HepG2 (cell line): Measurements from ENCODE around the gene ATP13A3. TPM values are rescaled to one million over a fixed set of nuclear protein-coding genes. Genes with fewer than 3 reads are reported as not detected.

Experiments used
- ATAC-seq: fragments of 200-7000 bp; cut with Tn5 transposase; 3 replicates; pipeline ENCODE4 v1.9.1; 2020; ENCODE audit warnings: mild to moderate bottlenecking, moderate library complexity
- BruUV-seq: library from RNA; stranded (reverse); fragments of 400-500 nt; replicated peaks from 2 replicates; lab custom pipeline; 2021; lab: Mats Ljungman, UMichigan
- CTCF ChIA-PET: fragments of 300-600 bp; formaldehyde crosslinking; extraction: SDS; loops from one replicate; lab custom pipeline; 2021; ENCODE audit warnings: low total read pairs, inconsistent platforms, low intra/inter-chr PET ratio; lab: Yijun Ruan, JAX
- POLR2A ChIA-PET: fragments of 350-600 bp; sonication (Branson Sonifier 250); formaldehyde crosslinking; loops from one replicate; lab custom pipeline; 2020; ENCODE audit warnings: antibody characterized with exemption, inconsistent platforms; lab: Yijun Ruan, JAX
- DNase-seq: peaks from one replicate; pipeline ENCODE4 v3.0.0-alpha.2; 2015; ENCODE audit warnings: low spot score
- FAIRE-seq: peaks from 3 replicates; lab custom pipeline; 2011; peaks lifted over from hg19 to GRCh38; lab: Jason Lieb, UNC
- H2AFZ ChIP-seq: one replicate; pipeline ENCODE4 v1.6.1; 2011; ENCODE audit warnings: low read length, inconsistent platforms
- H3K27ac ChIP-seq: fragments of 300-600 bp; 3 replicates; pipeline ENCODE4 v1.8.0; 2011; ENCODE audit warnings: mixed run types, mild to moderate bottlenecking, mixed read lengths, low read length, inconsistent platforms; ENCODE audit not compliant: insufficient read depth; ENCODE audit errors: extremely low read length
- H3K27me3 ChIP-seq, 2 experiments: fragments of 200-600 bp in 1 of 2; 2 replicates in 1 of 2; 3 replicates in 1 of 2; pipeline versions ENCODE4 v1.6.0 to v1.8.0; 2011; ENCODE audit warnings: low read length in 2 of 2, mild to moderate bottlenecking in 2 of 2, moderate library complexity in 2 of 2, inconsistent platforms in 1 of 2; ENCODE audit not compliant: insufficient read depth in 2 of 2, control insufficient read depth in 1 of 2
- H3K36me3 ChIP-seq, 2 experiments: fragments of 200-600 bp in 1 of 2; replicated peaks in 1 of 2; 2 replicates in 1 of 2; 3 replicates in 1 of 2; pipeline versions ENCODE4 v1.5.1 to v1.8.0; 2011; ENCODE audit warnings: low read length in 2 of 2, inconsistent platforms in 1 of 2; ENCODE audit not compliant: insufficient read depth in 2 of 2, control insufficient read depth in 1 of 2
- H3K4me1 ChIP-seq: 2 replicates; pipeline ENCODE4 v1.5.1; 2012; ENCODE audit warnings: low read length, inconsistent platforms; ENCODE audit not compliant: insufficient read depth
- H3K4me2 ChIP-seq: 2 replicates; pipeline ENCODE4 v1.6.0; 2011; ENCODE audit warnings: low read depth, low read length, inconsistent platforms
- H3K4me3 ChIP-seq, 3 experiments: fragments of 200-600 bp in 1 of 3; sonication (generic), shearing (Covaris generic) in 1 of 3; replicated peaks in 1 of 3; 2 replicates each; pipeline ENCODE4 v1.5.1; 2011 to 2016; ENCODE audit warnings: low read length in 3 of 3, inconsistent platforms in 2 of 3, low read depth in 2 of 3, mild to moderate bottlenecking in 2 of 3, control low read depth in 1 of 3, mixed read lengths in 1 of 3; ENCODE audit not compliant: insufficient read depth in 1 of 3
- H3K79me2 ChIP-seq: one replicate; pipeline ENCODE4 v1.6.1; 2011; ENCODE audit warnings: low read length, inconsistent platforms; ENCODE audit not compliant: insufficient read depth
- H3K9ac ChIP-seq: 2 replicates; pipeline ENCODE4 v1.6.0; 2011; ENCODE audit warnings: mild to moderate bottlenecking, low read depth, low read length, inconsistent platforms; ENCODE audit not compliant: insufficient read depth
- H3K9me3 ChIP-seq: 2 replicates; pipeline ENCODE4 v1.5.1; 2012; ENCODE audit warnings: mild to moderate bottlenecking, low read length
- H4K20me1 ChIP-seq: 2 replicates; pipeline ENCODE4 v1.6.0; 2011; ENCODE audit warnings: inconsistent platforms, mild to moderate bottlenecking, low read length, moderate library complexity; ENCODE audit not compliant: insufficient read depth
- CEBPG ChIP-seq: IDR thresholded peaks from 2 replicates; pipeline ENCODE4 v1.6.1; 2016
- CTCF ChIP-seq: sonication (generic); formaldehyde crosslinking; IDR thresholded peaks from 2 replicates; pipeline ENCODE4 v1.5.0; 2020; ENCODE audit warnings: mild to moderate bottlenecking, missing genetic modification reagents, moderate library complexity
- ELF1 ChIP-seq: sonication (generic); formaldehyde crosslinking; IDR thresholded peaks from 2 replicates; pipeline ENCODE4 v1.4.0; 2020; ENCODE audit warnings: missing genetic modification reagents
- ETS1 ChIP-seq: sonication (generic); formaldehyde crosslinking; IDR thresholded peaks from 2 replicates; pipeline ENCODE4 v1.4.0; 2020; ENCODE audit warnings: missing genetic modification reagents
- FOXA3 ChIP-seq: IDR thresholded peaks from 2 replicates; pipeline ENCODE4 v1.6.1; 2016; ENCODE audit warnings: missing genetic modification reagents, missing compliant biosample characterization
- NPAS2 ChIP-seq: sonication (generic); formaldehyde crosslinking; IDR thresholded peaks from 2 replicates; pipeline ENCODE4 v1.8.0; 2022; ENCODE audit warnings: mild to moderate bottlenecking, missing genetic modification reagents, borderline replicate concordance
- RNF2 ChIP-seq: fragments of 450-650 bp; conservative IDR thresholded peaks from 2 replicates; pipeline ENCODE4 v1.6.1; 2016; ENCODE audit warnings: low read depth
- TFAP4 ChIP-seq: sonication (generic); IDR thresholded peaks from 2 replicates; pipeline ENCODE4 v1.6.1; 2016; ENCODE audit warnings: low read depth, borderline replicate concordance
- ZBTB34 ChIP-seq: sonication (generic); formaldehyde crosslinking; IDR thresholded peaks from 2 replicates; pipeline ENCODE4 v1.8.0; 2022; ENCODE audit warnings: mild to moderate bottlenecking, missing genetic modification reagents
- ZNF510 ChIP-seq: sonication (generic); formaldehyde crosslinking; IDR thresholded peaks from 2 replicates; pipeline ENCODE4 v1.4.0; 2020; ENCODE audit warnings: low read depth, mild to moderate bottlenecking, missing genetic modification reagents
- ZNF550 ChIP-seq: sonication (generic); formaldehyde crosslinking; IDR thresholded peaks from 2 replicates; pipeline ENCODE4 v1.4.0; 2020; ENCODE audit warnings: mild to moderate bottlenecking, missing genetic modification reagents, borderline replicate concordance
- ZNF562 ChIP-seq: sonication (generic); formaldehyde crosslinking; IDR thresholded peaks from 2 replicates; pipeline ENCODE4 v1.8.0; 2022; ENCODE audit warnings: missing genetic modification reagents, borderline replicate concordance
- ZNF749 ChIP-seq: sonication (generic); formaldehyde crosslinking; IDR thresholded peaks from 2 replicates; pipeline ENCODE4 v1.8.0; 2022; ENCODE audit warnings: mild to moderate bottlenecking, missing genetic modification reagents, moderate library complexity, borderline replicate concordance
- WGBS: methylation state at CpG from one replicate; pipeline ENCODE4 v1.1.6; 2017; ENCODE audit warnings: low lambda C conversion rate; 5-methylcytosine and 5-hydroxymethylcytosine counted together
- in situ Hi-C: cut with HindIII; loops from 2 replicates; pipeline ENCODE4 v1.10.0; 2017; ENCODE audit warnings: low pct_unique_long_range_greater_than_20kb; ENCODE audit not compliant: extremely low pct_ligation_motif_present
- intact Hi-C: fragments of 100-400 bp; cut with micrococcal nuclease; formaldehyde crosslinking; loops from one replicate; pipeline ENCODE4 v1.10.0; 2022; ENCODE audit not compliant: unreplicated experiment
- polyA plus RNA-seq, 8 experiments: library from polyadenylated mRNA; depleted of rRNA in 3 of 8; stranded (reverse) in 7 of 8; unstranded in 1 of 8; fragments of >200 nt; fragmentation: Illumina TruSeq in 4 of 8; extraction: Trizol in 4 of 8; gene quantifications; 2 replicates each; pipeline versions ENCODE4 v1.2.1 to v1.2.3, GENCODE V29; 2011 to 2016; ENCODE audit warnings: low read depth in 4 of 8, missing spikeins in 1 of 8, mixed read lengths in 1 of 8; ENCODE audit not compliant: insufficient read depth in 1 of 8
- total RNA-seq, 5 experiments: library from RNA; depleted of rRNA; stranded (reverse); fragments of >200 nt; fragmentation: Illumina TruSeq; extraction: Trizol; gene quantifications; 2 replicates each; pipeline ENCODE4 v1.2.3, GENCODE V29; 2016; ENCODE audit warnings: low read depth in 1 of 5
- TF ChIP-seq, protein P1 (sequence below): sonication (generic); formaldehyde crosslinking; IDR thresholded peaks from 2 replicates; pipeline ENCODE4 v1.4.0; 2020; ENCODE audit warnings: mild to moderate bottlenecking, missing genetic modification reagents
- TF ChIP-seq, protein P2 (sequence below): sonication (generic); formaldehyde crosslinking; IDR thresholded peaks from 2 replicates; pipeline ENCODE4 v1.4.0; 2020; ENCODE audit warnings: low read depth, missing genetic modification reagents

Gene ATP13A3
- total and polyA plus RNA-seq, 2 of the 13 experiments (the other 11 are each of a cell fraction or from before 2014, with no cell fraction given) = 44.9 to 80.8 TPM

DNA sequence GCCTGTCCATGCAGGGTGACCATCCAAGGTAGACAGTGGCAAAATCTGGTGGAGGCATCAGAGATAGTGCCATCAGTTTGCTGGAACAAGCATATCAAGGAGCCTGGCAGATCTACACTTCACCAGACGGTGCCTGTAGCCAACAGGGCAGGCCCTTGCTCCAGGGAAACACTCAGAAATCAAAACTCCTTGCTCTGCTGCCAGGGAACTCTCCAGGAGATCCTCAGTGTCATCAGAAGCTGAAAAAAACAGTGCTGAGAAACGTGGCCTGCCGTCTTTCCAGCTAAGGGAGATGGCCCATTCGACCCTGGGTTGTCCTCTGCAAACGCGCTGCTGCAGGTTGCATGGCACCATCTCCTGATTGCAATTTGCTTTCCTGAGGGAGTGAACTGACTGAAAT lies 30.5 kb upstream of the ATP13A3 start:
- H3K27me3 ChIP-seq = no peaks in the 10 kb centered on the region
- no peak overlapping the region for H2AFZ ChIP-seq
- TF ChIP-seq RNF2 = no peak
- TF ChIP-seq, protein P1, sequence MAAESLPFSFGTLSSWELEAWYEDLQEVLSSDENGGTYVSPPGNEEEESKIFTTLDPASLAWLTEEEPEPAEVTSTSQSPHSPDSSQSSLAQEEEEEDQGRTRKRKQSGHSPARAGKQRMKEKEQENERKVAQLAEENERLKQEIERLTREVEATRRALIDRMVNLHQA = no peak
- no peak for TF ChIP-seq ZNF550 (CRISPR knock-in tag)
- no peak for TF ChIP-seq ELF1 (CRISPR knock-in tag)
- TF ChIP-seq FOXA3 (CRISPR knock-in tag) = no peak
- TF ChIP-seq ZBTB34 (CRISPR knock-in tag) = no peak
- no peak for TF ChIP-seq ZNF510
- TF ChIP-seq CEBPG (CRISPR knock-in tag) = no peak
- no peak for TF ChIP-seq ZNF749 (CRISPR knock-in tag)
- no peak for TF ChIP-seq NPAS2
- no peak for TF ChIP-seq TFAP4
- TF ChIP-seq ZNF562 (CRISPR knock-in tag) = no peak
- no peak for TF ChIP-seq CTCF
- TF ChIP-seq ETS1 = no peak
- TF ChIP-seq, protein P2, sequence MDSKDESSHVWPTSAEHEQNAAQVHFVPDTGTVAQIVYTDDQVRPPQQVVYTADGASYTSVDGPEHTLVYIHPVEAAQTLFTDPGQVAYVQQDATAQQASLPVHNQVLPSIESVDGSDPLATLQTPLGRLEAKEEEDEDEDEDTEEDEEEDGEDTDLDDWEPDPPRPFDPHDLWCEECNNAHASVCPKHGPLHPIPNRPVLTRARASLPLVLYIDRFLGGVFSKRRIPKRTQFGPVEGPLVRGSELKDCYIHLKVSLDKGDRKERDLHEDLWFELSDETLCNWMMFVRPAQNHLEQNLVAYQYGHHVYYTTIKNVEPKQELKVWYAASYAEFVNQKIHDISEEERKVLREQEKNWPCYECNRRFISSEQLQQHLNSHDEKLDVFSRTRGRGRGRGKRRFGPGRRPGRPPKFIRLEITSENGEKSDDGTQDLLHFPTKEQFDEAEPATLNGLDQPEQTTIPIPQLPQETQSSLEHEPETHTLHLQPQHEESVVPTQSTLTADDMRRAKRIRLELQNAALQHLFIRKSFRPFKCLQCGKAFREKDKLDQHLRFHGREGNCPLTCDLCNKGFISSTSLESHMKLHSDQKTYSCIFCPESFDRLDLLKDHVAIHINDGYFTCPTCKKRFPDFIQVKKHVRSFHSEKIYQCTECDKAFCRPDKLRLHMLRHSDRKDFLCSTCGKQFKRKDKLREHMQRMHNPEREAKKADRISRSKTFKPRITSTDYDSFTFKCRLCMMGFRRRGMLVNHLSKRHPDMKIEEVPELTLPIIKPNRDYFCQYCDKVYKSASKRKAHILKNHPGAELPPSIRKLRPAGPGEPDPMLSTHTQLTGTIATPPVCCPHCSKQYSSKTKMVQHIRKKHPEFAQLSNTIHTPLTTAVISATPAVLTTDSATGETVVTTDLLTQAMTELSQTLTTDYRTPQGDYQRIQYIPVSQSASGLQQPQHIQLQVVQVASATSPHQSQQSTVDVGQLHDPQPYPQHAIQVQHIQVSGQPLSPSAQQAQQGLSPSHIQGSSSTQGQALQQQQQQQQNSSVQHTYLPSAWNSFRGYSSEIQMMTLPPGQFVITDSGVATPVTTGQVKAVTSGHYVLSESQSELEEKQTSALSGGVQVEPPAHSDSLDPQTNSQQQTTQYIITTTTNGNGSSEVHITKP (CRISPR knock-in tag) = no peak
- 29% methylated on average over 6 of the region's 6 CpGs for WGBS
- H3K79me2 ChIP-seq = no peaks in the 10 kb centered on the region
- ChIA-PET POLR2A (interaction anchor here (1.3 kb wide), 1 partner anchor 55 kb away, joined by 3 read pairs; no protein-coding TSS in a partner anchor), CTCF (no interaction called here)
- ATAC-seq (peak; percentile 27), DNase-seq (no peak), FAIRE-seq (no peak)
- H3K36me3 ChIP-seq = no peaks in the 10 kb centered on the region
- intact Hi-C loops = no loop called here
- BruUV-seq = no TSS peak
- in situ Hi-C loops = no loop called here
- H3K9ac ChIP-seq = no peak overlapping the region
- H3K27ac ChIP-seq = no peak overlapping the region
- H3K4me2 ChIP-seq = peak overlapping the region; percentile 48
- peak overlapping the region in 1 of 3 experiments; percentile 26; a peak in 1 of 6 replicates for H3K4me3 ChIP-seq
- H3K9me3 ChIP-seq = no peaks in the 10 kb centered on the region
- H4K20me1 ChIP-seq = no peaks in the 10 kb centered on the region
- H3K4me1 ChIP-seq = peaks cover 85% of the 10 kb centered on the region
